ENCODE measurements around the gene CARD9. TPM values are rescaled to one million over a fixed set of nuclear protein-coding genes. Genes with fewer than 3 reads are reported as not detected.

Gene CARD9
- total RNA-seq, 1 experiment from 2014 or later = 1.1 TPM

- no TSS peak for BruUV-seq (replicated peaks)
- ChIA-PET POLR2A (ENCODE audit: unreplicated experiment) (interaction anchor here (0.6 kb wide), 1 partner anchor 11 kb away, joined by 4 read pairs; no protein-coding TSS in a partner anchor), CTCF (no interaction called here)
- H4K20me1 ChIP-seq (ENCODE audit: low read length) = peaks cover 4% of the 10 kb centered on the region; the same call in 1 of the 2 replicates
- no peak overlapping the region for H3K4me2 ChIP-seq (ENCODE audit: low read length)
- no peak overlapping the region for H2AFZ ChIP-seq (ENCODE audit: low read length)
- intact Hi-C loops (cut with micrococcal nuclease) = no loop called here
- no peaks in the 10 kb centered on the region for H3K36me3 ChIP-seq (ENCODE audit: low read depth, low read length)
- ATAC-seq (no peak), DNase-seq (no peak)
- no peak overlapping the region for H3K27ac ChIP-seq (ENCODE audit: low read length)
- H3F3A ChIP-seq (ENCODE audit: low read length, unreplicated experiment) = no peaks in the 10 kb centered on the region
- H3K4me1 ChIP-seq (ENCODE audit: insufficient read depth, low read length) = peaks cover 7% of the 10 kb centered on the region
- no peak overlapping the region for H3K9ac ChIP-seq (ENCODE audit: low read length)
- TF ChIP-seq EZH2 (IDR thresholded peaks at IDR 0.05; ENCODE audit: low read length, unreplicated experiment) (no peak), EZH2phosphoT487 (IDR thresholded peaks at IDR 0.05; ENCODE audit: borderline replicate concordance, low read length) (no peak), CTCF (conservative IDR thresholded peaks at IDR 0.05; ENCODE audit: low read depth, low read length) (no peak)
- no peaks in the 10 kb centered on the region for H3K27me3 ChIP-seq (ENCODE audit: low read length)
- no peaks in the 10 kb centered on the region for H3K9me2 ChIP-seq (replicated peaks; ENCODE audit: low read length)
- no peaks in the 10 kb centered on the region for H3K9me3 ChIP-seq (ENCODE audit: low read length)
- H3K4me3 ChIP-seq (ENCODE audit: low read length) = no peak overlapping the region
- peaks cover 24% of the 10 kb centered on the region for H3K79me2 ChIP-seq (ENCODE audit: low read length)
Observed at GRCh38 chr9:136333486-136333885, 40.0 kb downstream of the CARD9 start.

- no peaks in the 10 kb centered on the region for H3K9me3 ChIP-seq (ENCODE audit: low read length)
- H3K27me3 ChIP-seq (ENCODE audit: low read length) = no peaks in the 10 kb centered on the region
- intact Hi-C loops (cut with micrococcal nuclease) = no loop called here
- H2AFZ ChIP-seq (ENCODE audit: low read length) = no peak overlapping the region
- H3K4me2 ChIP-seq (ENCODE audit: low read length) = no peak overlapping the region
- H3F3A ChIP-seq (ENCODE audit: low read length, unreplicated experiment) = no peaks in the 10 kb centered on the region
- CTCF ChIA-PET = no interaction called here
- peaks cover 4% of the 10 kb centered on the region; the same call in 1 of the 2 replicates for H4K20me1 ChIP-seq (ENCODE audit: low read length)
- H3K4me3 ChIP-seq (ENCODE audit: low read length) = no peak overlapping the region
- no peak for ATAC-seq
- no peak for TF ChIP-seq EZH2 (IDR thresholded peaks at IDR 0.05; ENCODE audit: low read length, unreplicated experiment)
- TF ChIP-seq EZH2phosphoT487 (IDR thresholded peaks at IDR 0.05; ENCODE audit: borderline replicate concordance, low read length) = no peak
- no peak for TF ChIP-seq CTCF (conservative IDR thresholded peaks at IDR 0.05; ENCODE audit: low read depth, low read length)
- no TSS peak for BruUV-seq (replicated peaks)
- DNase-seq = no peak
- H3K36me3 ChIP-seq (ENCODE audit: low read depth, low read length) = no peaks in the 10 kb centered on the region
- POLR2A ChIA-PET (ENCODE audit: unreplicated experiment) = interaction anchor here (0.6 kb wide), 1 partner anchor 12 kb away, joined by 4 read pairs; no protein-coding TSS in a partner anchor
- no peaks in the 10 kb centered on the region for H3K9me2 ChIP-seq (replicated peaks; ENCODE audit: low read length)
- H3K79me2 ChIP-seq (ENCODE audit: low read length) = peaks cover 28% of the 10 kb centered on the region
- no peak overlapping the region for H3K9ac ChIP-seq (ENCODE audit: low read length)
- no peak overlapping the region for H3K27ac ChIP-seq (ENCODE audit: low read length)
- peaks cover 8% of the 10 kb centered on the region for H3K4me1 ChIP-seq (ENCODE audit: insufficient read depth, low read length)
Observed at GRCh38 chr9:136333045-136333444, 40.4 kb downstream of the CARD9 start.

GRCh38 chr9:136332482-136332983 is 40.9 kb downstream of the CARD9 start:
- no peak overlapping the region for H2AFZ ChIP-seq (ENCODE audit: low read length)
- no peaks in the 10 kb centered on the region for H3K9me2 ChIP-seq (replicated peaks; ENCODE audit: low read length)
- H4K20me1 ChIP-seq (ENCODE audit: low read length) = peaks cover 4% of the 10 kb centered on the region; the same call in 1 of the 2 replicates
- ChIA-PET CTCF (no interaction called here), POLR2A (ENCODE audit: unreplicated experiment) (no interaction called here)
- no peak overlapping the region for H3K4me3 ChIP-seq (ENCODE audit: low read length)
- DNase-seq = no peak
- H3K79me2 ChIP-seq (ENCODE audit: low read length) = peaks cover 30% of the 10 kb centered on the region
- no TSS peak for BruUV-seq (replicated peaks)
- H3K9ac ChIP-seq (ENCODE audit: low read length) = no peak overlapping the region
- no peaks in the 10 kb centered on the region for H3K36me3 ChIP-seq (ENCODE audit: low read depth, low read length)
- H3K27me3 ChIP-seq (ENCODE audit: low read length) = no peaks in the 10 kb centered on the region
- ATAC-seq = no peak
- intact Hi-C loops (cut with micrococcal nuclease) = no loop called here
- no peak overlapping the region for H3K4me2 ChIP-seq (ENCODE audit: low read length)
- H3F3A ChIP-seq (ENCODE audit: low read length, unreplicated experiment) = no peaks in the 10 kb centered on the region
- H3K9me3 ChIP-seq (ENCODE audit: low read length) = no peaks in the 10 kb centered on the region
- H3K4me1 ChIP-seq (ENCODE audit: insufficient read depth, low read length) = peaks cover 8% of the 10 kb centered on the region
- TF ChIP-seq EZH2phosphoT487 (IDR thresholded peaks at IDR 0.05; ENCODE audit: borderline replicate concordance, low read length) (no peak), CTCF (conservative IDR thresholded peaks at IDR 0.05; ENCODE audit: low read depth, low read length) (no peak), EZH2 (IDR thresholded peaks at IDR 0.05; ENCODE audit: low read length, unreplicated experiment) (no peak)
- H3K27ac ChIP-seq (ENCODE audit: low read length) = no peak overlapping the region
